Activated CD4-positive, CD25-positive, alpha-beta regulatory T cell (primary cell): Measurements from ENCODE around the gene LMO7.

ENCODE experiments used
- DNase-seq, 4 experiments: peaks; one replicate each; lab custom pipeline; 2025; lab: John Stamatoyannopoulos, UW

LMO7 gene

DNA sequence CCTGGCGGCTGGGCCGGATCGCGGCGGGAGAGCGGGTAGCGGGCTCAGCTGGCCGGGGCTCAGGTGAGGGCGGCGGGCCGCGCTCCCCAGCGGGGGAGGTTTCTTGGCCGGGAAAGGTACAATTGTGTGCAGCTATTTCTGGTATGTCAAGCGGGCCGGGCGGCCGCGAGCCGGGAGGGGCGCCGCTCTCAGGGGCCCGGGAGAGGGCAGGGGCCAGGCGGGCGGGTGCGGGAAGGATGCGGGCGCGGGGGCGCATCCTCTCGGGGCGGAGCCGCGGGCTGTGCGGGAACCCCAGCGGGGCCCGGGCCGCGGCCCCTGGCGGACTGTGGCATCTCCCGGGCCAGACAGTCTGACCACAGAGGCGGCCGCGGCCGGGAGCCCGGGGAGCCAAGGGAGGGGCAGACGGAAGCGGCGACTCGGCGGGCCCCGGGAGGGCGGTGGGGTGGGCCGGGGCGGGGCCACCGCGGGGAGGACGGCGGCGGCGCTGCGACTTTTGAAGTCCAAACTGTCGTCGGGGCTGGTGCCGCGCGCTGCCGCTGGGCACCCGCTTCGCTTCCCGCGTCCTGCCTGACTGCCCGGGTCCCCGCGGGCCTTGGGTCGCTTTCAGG is at the start of gene LMO7:
TSS of gene LMO7 (plus strand) at position 503 of the 608 bp plus-strand sequence. CDS start 328 bp downstream, outside the sequence.
- DNase-seq: peak; percentile 9 to 41 (median 20)

DNA sequence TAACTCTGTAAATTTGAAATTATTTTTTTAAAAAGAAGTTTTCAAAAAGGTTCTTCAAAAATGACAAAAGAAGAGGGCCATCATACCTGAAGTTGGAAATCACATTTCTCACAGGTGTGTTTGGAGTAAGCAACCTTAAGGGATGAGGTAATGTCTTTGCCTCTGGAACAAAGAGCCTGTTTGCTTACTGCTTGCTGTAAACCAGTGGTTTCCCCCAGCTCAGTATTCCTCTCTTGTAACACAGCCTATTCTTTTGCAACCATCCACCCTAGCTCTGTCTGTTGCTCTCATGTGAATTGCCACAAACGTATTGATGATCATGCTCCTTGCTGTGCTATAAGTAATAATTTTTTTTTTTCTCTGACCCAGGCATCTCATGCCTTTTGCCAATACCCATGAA is 48.5 kb upstream of the LMO7 start:
- DNase-seq: no peak

DNA sequence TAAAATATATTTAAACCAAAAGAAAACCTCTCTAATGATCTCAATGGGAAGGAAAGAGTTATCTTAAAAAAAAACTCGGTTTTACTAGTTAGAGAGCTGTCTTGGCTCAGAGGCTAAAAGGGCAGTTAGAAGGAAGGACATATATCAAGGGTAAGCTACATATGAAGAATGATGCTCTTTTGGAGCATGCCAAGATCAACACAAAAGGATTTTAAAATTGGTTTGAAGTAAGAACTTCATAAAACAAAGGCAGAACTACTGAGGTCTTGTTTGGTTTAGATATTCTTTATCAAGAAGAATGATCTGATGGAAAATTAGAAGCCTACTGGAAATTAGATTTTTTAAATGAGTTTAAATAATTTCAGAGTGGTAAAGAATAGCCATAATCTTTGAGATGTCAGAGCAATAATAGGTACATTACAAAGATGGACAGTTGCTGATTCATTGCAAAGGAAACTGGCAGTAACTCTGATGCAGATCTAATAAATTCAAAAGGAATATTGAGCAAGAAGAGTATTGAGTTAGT is 39.4 kb upstream of the LMO7 start:
- DNase-seq: no peak

DNA sequence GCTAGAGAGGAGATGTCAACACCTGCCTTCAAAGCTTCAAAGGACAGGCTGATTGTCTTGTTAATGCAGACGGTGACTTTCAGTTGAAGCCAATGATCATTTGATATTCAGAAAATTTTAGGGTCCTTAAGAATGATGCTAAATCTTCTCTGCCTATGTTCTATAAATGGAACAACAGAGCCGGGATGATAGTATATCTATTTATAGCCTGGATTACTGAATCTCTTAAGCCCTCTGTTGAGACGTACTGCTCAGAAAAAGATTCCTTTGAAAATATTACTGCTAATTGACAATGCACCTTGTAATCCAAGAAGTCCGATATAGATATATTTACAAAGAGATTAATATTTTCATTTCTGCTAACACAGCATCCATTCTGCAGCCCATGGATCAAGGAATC is 35.8 kb upstream of the LMO7 start:
- DNase-seq: no peak

DNA sequence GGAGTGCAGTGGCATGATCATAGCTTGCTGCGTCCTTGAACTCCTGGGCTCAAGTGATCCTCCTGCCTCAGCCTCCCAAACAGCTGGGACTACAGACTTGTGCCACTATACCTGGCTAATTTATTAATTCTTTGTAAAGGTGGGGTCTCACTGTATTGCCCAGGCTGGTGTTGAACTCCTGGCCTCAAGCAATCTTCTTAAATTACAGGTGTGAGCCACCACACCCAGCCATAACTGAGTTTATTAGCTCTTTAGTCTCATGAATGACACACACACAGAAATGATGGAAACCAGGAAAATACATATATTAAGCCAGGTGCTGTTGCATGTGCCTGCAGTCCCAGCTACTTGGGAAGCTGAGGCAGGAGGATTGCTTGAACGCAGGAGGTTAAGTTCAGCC is 33.1 kb upstream of the LMO7 start:
- no peak for DNase-seq

DNA sequence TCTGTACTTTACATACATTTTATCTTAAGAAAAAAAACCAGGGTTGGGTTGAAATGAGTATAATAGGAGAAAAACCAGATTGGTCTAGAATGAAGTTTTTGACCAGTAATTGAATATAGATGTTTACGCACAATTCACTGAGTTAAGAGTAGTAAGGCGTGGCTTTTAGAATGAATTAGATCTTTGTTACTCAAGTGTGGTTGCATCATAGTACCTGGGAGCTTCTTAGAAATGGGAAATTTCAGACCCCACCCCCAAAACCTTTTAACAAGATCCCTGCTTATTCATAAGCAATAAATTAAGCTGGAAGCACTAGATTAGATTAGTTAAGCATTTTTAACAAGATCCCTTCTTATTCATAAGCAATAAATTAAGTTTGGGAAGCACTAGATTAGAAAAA is 28.7 kb upstream of the LMO7 start:
- no peak for DNase-seq

DNA sequence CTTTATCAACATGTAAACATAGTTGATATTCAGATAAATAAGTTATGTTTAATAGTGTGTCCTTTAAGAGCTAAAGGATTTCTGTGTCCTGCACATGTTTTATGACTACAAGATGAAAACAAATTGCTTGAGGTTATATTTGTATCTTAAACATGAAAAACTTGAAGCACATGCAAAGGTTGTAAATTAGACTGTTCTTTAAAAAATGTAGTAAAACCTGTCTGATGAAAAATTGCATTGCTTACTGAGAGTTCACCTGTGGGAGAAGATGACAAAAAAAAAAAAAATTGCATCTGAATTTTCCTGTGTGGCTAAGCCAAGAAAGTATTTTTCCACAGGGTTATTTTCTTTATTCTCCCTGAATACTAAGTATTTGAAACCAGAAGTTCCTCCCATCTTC is 25.7 kb upstream of the LMO7 start:
- DNase-seq: no peak

DNA sequence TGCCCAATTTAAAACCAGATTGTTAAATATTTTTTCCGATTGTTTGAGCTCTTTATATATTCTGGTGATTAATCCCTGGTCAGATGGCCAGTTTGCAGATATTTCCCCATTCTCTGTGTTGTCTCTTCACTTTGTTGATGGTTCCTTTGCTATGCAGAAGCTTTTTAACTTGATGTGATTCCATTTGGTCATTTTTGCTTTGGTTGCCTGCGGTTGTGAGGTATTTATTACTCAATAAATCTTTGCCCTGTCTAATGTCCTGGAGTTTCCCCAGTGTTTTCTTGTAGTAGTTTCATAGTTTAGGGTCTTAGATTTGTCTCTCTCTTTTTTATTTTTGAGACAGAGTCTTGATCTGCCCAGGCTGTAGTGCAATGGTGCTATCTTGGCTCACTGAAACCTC is 23.8 kb upstream of the LMO7 start:
- no peak for DNase-seq

DNA sequence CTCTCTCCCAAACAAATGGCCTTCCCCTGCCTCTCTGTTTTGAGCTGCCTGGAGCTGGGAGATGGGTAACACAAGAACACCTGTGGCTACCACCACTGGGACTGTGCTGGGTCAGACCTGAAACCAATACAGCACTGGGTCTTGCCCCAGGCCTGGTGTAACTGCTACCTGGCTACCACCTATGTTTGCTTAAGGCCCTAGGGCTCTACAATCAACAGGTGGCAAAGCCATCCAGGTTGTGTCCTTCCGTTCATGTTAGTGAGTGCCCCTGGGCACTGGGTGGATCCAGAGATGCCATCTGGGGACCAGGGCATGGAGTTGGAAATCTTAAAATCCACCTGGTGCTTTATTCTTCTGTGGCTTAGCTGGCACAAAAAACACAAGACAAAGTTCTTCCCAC is 18.9 kb upstream of the LMO7 start:
- DNase-seq: no peak

DNA sequence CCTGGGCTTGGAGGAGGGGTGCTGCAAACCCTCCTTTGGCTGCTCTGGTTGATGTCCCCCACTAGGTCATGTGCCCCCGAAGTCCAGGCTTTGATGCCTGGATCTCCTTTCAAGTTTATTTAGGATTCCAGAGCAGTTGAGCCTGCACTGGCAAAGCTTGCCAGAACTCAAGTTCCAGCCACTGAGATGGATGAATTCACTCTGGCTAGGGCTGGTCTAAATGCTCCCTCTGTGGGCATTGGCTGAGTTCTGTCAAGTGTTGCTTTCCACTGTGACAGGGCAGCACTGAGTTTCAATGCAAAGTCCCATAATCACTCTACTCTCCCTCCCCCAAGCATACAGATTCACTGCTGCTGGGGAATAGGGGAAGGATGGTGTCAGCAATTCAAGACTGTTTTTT is 17.8 kb upstream of the LMO7 start:
- DNase-seq: no peak

DNA sequence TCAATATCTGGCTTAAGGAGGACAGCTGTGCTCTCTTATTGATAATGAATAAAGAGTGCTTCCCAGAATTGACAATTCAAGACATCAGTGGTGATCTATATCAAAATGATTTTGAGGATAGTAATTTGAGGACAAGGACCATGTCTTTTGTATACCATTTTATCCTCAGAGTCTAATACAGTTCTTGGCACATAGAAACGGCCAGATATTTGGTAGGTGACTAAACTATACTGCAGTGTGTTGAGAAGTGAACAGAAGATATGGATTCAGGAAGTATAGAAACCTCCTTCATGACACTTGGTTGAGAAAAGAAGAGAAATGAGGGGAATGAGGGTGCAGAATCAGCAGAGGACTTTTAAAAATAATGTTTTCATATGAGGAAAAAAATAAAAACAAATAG is 16.1 kb upstream of the LMO7 start:
- DNase-seq: no peak

DNA sequence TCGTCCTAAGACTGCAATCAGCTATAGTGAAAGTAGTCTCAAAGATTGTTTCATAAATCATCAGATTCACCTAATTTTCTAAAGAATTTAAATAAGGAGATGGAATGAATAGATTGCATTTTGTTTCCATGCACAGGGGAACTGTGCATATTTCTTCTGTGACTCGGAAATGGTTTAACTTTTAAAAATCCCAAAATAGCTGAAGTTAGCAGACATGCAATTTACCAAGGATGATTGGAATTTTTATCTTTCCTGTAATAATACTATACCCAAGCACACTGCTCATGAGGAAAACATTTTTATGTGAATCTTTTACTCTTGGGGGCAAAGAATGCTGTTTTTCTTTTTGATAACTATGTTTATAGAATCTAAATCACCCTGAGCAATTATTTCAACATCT is 15.0 kb upstream of the LMO7 start:
- DNase-seq: no peak

DNA sequence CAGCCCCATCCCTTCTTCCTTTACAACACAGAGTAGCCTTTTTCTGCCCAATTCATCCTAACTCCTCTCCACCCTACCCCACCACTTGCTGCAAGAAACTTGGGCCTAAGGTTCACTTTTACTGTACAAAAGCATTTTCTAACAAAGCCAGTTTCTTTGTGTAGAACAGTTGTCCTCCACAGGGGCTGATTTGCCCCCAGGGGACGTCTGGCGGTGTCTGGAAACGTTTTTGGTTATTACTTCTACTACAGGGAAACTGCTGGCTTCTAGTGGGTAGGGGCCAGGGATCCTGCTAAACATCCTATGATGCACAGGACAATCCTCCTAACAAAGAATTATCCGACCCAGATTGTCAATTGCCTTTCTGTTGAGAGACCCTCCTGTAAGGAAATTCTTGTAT is 7.3 kb upstream of the LMO7 start:
- no peak for DNase-seq

DNA sequence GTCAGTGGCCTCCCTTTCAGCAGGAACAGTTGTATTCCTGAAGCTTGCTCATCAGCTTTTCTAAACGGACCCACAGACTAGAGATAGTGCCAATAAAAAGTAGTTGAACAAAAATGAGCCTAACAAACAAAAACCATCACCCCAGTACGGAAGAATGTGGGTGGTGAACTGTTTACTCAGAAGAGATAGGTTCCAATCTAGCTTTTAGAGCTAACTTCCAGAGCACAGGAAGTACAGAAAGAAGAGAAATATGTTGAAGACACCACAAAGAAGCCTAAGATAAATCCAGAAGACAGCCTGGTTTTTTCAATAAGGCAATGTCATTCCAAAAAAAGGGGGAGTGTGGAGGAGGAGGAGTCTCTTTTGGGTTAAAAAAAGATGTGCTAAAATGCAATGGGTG is 2.8 kb upstream of the LMO7 start:
- DNase-seq: no peak

DNA sequence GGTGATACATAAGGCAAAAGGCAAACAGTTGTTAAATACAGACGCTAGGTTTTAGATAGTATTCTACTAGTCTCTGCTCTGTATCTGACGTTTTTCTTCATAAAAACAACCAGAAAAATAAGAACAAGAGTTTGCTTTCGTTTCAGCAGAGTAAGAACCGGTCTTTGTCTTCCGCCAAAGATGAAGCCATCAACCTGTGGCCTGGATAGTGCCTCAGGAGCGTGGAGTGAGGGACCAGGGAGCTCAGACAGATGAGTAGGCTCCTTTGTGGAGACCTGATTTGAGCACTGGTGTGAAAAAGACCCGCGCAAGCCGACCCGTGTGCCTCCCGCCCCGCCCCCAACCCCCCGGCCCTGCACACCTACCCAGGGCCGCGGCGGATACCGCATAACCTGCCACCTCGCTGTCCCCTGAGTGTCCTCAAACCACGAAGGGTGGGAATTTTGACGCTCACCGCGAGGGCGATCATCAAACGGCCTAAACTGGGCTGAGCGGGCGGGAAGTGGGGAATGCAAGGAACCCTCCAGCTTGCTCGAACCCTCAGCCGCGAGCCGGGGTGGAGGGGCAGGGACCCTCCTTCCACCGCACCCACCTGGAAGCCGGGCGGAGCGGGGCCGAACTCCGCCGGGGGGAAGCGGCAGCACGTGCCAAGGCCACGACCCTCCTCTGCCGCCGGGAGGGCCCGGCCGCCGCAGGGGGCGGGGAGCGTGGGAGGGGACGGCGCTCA is 866 bp upstream of the LMO7 start:
- DNase-seq: no peak

DNA sequence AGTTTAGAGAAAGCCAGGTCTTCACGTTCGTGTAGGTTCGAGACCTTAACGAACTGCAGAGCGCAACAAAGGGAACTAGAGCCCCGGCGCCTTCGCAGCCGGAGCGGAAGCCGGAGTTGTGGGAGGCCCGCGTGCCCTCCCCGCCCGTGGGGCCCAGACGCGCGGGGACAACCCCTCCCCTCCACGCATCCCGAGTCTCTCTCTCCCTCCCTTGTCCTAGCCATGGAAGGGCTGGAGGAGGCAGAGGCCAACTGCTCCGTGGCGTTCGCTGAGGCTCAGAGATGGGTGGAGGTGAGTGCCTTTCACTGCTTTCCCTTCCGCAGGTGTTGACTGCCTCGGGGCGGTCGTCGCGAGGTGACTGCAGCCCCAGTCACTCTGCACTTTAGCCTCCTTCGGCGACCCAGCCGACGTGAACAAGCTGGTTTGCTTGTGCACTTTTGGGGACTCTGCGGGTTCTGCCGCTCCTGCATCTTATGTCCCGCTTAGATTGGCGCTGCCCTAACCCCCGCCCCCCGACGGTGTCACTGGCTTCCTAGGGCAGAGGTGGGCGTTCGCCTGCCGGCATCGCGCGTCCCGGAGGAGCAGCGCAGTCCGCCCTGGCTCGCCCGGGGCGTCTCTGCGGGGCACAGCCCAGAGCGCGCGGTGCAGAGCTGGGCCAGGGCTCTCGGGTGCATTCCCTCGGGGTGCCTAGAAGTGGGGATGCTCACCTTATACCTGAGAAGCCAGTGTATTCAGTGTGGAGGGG is 478 bp downstream of the LMO7 start:
- DNase-seq: peak in 3 of 4 experiments; percentile 9 to 31 (median 31)

DNA sequence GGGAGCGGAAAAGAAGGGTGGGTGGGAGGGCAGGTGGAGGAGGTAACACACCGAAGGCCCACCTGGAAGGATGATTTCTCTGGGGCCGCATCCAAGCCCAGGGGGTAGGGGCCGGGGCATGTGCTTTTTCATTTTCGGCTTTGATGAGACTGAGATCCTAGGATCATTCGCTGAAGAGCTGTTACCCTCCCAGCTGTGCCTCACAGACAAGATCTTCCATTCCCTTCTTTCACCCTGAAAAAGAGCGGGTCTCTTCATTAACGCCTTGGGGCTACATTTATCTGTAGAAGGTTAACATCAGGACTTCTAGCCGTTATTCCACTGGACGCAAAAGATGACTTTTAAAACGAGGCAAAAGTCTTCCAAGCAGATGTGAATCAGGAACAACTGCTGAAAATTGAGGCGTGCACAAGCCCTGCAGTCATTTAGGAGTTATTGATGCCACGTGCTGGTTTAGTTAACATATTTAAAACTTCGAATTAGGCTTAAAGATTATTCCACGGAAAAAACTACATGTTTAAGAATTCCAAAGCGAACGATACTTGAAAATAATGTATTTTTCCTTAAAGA is 1.1 kb downstream of the LMO7 start:
- DNase-seq: no peak

DNA sequence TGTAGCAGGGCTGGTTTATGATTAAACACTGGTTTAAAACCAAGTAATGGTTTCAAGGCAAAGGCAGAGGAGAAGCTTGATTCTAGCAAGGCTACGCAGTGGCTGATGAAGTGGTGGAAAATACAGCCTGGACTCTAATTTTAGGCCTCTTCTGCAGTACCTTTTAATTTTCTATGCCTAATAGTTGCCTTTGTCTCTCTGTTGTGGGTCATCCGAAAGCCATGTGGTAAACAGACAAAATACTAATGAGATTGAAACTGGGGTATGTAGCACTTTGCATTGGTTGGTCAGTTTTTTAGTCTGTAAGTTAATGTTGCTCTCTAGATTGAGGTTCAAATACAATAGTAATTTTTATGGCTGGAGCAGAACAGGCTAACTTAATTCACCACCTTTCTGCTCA is 3.3 kb downstream of the LMO7 start:
- DNase-seq: no peak

DNA sequence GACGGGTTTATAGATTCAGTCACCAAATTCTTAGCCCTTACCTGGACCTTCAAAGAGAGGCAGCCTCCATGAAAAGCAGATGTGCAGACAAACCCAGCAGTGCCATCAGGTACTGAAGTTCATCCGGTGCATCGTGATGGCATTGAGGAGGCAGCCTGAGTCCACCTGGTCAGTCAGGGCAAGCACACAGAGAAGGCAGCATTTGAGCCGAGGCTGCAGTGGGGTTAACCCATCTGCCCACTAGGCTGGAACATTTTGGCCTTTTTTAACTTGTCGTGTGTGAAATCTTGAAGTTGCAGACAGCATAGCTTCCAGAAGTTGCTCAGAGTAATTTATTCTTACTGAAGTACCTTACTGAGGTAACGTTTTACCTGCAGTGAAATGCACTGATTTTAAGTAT is 4.9 kb downstream of the LMO7 start:
- DNase-seq: no peak

DNA sequence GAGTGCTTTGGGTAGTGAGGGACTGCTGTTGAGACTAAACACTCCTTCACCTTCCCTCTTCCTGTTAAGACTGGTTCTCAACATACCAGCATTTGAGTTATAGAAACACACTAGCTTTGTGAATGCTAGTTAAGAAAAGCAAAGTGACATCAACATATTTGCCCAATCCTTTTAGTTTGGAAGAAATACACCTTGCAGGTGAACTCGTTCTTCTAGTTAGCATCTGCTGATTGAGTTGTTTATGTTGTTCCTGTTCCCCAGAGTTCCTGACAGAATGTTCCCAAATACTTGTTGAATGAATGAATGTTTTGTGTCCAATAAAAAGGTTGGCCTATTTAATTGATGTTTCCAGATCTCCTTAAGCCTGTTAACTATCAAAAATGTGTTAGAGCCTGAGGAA is 7.1 kb downstream of the LMO7 start:
- no peak for DNase-seq

DNA sequence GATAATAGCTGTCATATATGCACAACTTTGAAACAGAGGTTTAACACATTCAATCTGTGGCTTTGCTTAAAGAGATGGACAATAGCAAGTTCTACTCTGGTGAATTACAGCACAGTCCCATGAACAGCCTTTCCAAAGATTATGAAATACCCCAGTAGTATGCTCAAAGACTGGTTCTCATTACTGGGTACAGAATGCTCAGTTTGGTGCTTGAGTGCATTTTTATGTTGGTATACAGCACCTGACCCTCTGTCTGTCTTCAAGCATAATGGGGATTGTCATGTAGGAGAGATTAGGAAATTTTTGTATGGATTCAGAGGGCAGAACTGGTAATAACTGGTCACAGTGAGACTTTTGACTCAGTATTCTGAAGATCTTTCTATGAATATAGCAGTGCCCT is 7.6 kb downstream of the LMO7 start:
- no peak for DNase-seq

DNA sequence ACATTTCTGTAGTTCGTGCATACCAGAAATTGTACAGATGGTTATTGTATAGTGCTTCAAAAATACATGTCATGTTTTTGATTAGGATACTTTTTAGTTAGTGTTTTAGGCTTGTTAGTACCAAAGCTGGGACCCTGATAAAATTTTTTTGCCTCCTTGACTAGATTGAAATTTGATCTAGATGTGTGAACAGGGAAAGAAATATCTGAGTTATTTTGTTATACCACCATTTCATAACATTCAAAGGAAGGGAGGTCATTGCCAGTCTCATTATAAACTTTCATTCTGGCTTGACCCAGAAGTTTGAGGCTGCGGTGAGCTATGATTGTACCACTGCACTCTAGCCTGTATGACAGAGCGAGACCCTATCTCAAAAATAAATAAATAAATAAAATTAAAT is 9.0 kb downstream of the LMO7 start:
- DNase-seq: no peak
